HG03439 (cell line): ENCODE measurements around the gene CDCA8.
"Not testable (repeated sequence)": the region's sequence is repeated elsewhere in the genome, so short reads cannot be mapped to it uniquely, and the experiment has no call there.

Experiments
- ATAC-seq: cut with Tn5 transposase; IDR thresholded peaks from one replicate; pipeline ENCODE4 v1.9.1; 2021; ENCODE audit warnings: mild to moderate bottlenecking, moderate library complexity; ENCODE audit not compliant: unreplicated experiment

The CDCA8 gene

GRCh38 chr1:37732111-37732780 is 39.9 kb downstream of the CDCA8 start:
- ATAC-seq: no peak

DNA sequence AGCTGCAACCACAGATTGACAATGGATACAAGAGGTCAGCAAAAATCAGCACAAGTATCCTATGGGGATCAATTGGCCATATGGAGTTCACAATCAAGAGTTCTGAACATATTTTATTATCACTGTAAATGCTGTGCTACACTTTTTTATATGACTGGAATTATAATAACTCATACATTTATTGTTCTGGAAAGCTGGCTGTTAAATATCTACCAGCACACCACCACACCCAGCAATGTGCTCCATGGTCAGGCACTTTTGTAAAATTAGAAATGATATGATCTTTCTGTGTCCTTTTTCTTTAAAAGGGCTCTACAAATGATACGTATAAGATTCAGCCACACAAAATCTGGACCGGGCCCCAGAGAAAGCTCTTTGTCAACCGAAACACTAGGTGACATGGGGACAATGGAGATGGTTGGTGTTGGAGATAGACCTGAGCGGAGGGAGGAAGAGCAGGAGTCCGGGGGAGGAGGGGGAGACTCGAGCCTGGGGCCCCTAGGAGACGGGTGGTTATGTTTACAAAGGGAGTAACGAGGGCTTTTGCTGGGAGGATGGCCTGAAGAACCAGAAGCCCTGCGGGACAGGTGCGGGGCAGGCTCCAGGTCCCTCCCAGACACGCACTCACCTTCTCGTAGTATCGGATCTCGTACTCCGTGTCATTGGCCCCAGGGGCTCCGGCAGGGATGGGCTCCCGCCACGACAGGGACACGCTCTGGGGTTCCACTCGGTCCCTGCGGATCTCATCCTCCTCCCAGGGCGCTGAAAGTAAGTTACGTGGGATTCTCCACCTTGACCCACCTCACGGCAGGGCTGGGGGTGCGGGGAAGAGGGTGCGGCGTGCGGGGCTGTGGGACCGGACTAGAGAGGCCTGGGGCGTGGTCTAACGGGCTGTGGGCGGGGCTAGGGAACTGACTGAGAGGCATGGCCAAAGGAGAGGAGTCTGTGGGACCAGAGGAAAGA is 42.6 kb downstream of the CDCA8 start:
- ATAC-seq: no peak

GRCh38 chr1:37737975-37738374 is 45.7 kb downstream of the CDCA8 start:
- not testable (repeated sequence) for ATAC-seq

DNA sequence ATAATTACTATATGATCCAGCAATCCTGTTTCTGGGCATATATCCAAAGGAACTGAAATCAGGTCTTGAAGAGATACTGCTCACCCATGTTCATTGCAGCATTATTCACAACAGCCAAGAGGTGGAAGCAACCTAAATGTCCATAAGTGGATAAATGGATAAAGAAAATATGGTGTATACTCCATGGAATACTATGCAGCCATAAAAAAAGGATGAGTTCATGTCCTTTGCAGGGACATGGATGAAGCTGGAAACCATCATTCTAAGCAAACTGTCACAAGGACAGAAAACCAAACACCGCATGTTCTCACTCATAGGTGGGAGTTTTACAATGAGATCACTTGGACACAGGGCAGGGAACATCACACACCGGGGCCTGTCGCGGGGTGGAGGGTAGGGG is 46.3 kb downstream of the CDCA8 start:
- not testable (repeated sequence) for ATAC-seq

DNA sequence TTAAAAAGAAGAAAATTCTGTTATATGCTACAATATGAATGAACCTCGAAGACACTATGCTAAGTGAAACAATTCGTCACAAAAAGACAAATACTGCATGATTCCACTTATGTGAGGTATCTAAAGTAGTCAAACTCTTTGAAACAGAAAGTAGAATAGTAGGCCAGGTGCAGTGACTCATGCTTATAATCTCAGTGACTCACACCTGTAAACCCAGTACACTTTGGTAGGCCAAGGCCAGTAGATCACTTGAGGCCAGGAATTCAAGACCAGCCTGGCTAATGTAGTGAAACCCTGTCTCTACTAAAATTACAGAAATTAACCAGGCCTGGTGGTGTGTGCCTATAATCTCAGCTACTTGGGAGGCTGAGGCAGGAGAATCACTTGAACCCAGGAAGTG is 46.9 kb downstream of the CDCA8 start:
- ATAC-seq: no peak

GRCh38 chr1:37741130-37741529 is 48.8 kb downstream of the CDCA8 start:
- no peak for ATAC-seq

GRCh38 chr1:37741662-37742061 is 49.3 kb downstream of the CDCA8 start:
- ATAC-seq: no peak

DNA sequence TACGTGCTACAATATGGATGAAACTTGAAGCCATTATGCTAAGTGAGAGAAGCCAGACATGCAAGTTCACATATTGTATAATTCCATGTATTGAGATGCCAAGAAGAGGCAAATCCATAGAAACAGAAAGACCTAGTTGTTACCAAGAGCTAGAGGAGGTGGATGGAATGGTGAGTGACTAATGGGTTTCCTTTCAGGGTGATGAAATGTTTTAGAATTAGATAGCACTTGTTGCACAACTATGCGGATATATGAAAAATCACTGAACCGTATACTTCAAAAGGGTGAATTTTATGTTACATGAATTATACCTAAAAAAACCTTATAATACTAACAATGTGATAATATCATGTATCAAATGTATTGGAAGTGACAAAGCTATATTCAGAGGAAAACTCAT is 54.5 kb downstream of the CDCA8 start:
- no peak for ATAC-seq

GRCh38 chr1:37748565-37748964 is 56.2 kb downstream of the CDCA8 start:
- no peak for ATAC-seq

- no peak for ATAC-seq
These were observed 59.9 kb downstream of the CDCA8 start for GRCh38 chr1:37752213-37752582.

GRCh38 chr1:37752583-37753471 is 60.5 kb downstream of the CDCA8 start:
- ATAC-seq: no peak

DNA sequence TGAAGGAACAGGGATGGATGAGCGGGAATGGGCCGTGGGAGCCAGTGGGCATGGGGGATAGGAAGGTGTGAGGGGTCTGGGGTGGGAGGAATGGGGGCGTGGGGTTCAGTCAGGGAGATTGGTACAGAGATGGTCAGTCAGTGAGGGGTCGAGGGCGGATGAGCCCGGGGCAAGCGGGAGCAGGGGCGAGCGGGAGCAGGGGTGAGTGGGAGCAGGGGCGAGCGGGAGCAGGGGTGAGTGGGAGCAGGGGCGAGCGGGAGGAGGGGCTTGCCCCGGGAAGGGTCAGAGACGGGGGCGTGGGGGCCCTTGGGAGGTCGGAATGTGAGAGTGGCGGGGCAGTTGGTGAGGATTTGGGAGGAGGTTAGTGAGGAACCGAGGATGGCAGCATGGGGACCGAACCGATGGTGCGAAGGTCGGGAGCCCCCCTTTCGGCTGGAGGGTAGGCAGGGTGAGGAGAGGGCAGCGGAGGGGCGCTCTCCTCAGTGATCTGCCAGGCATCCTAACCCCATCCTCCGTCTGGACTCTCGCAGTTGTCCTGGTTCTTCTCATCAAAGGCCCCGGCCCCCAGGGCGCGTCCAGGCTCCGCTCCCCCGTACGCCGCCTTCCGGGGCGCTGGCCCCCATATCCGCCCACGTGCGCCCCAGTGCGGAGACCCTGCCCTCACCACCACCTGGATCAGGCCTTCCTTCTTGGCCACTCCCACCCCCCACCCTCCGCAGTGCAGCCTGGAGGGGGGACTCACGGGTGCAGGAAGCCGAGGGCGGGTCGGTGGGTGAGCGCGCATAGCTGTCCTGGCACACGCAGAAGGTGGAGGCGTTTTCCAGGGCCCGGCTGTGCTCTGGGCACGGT is 61.4 kb downstream of the CDCA8 start:
- ATAC-seq: no peak

DNA sequence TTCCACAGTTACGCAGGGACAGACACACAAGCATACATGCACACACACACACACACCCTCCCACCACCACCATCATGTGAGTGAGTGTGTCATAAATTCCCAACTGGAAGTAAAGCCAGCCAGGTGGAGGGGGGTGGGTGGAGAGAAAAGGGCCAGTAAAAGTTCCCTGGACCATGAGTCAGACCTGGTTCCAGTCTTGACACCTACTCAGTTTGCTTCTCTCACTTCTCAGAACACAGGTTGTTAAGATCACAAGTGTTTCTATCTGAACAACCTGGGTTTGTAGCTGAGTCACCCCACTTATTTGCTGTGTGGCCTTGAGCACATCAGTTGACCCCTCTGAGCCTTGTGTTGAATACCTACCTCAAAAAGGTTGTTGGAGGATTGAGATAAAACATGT is 63.0 kb downstream of the CDCA8 start:
- ATAC-seq: no peak

DNA sequence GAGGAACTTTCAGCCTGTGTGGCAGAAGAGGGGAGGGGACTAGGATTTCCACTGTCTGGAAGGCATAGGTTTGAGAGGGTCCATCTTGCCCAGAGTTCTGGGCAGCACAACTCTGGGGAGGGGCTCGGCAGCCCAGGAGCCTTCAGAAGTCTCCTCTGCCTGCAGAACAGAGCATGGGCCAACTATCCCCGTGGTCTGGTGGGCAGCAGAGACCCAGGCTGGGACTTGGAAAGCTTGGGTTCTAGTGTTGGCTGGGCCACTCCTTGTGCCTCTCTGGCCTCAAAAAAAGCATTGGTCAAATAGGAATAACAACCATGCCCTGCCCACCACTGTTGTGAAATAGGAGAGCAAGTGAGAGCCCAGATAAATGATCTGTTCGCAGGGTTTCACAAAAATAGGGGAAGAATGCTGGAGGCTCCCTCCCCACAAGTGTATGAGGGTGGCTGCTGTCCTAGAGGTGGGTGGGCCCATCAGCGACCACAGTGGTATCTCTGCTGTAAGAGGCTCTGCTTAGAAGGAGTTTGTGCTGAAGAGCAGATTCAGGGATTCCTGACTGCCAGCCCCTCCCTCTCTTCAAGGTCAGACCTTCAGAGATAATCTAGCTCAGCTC is 63.7 kb downstream of the CDCA8 start:
- ATAC-seq: no peak
